ENCODE measurements around the gene PIN4.
A peak's percentile ranks its signal among the peaks of the same experiment; 100 is the strongest.

Gene PIN4

GRCh38 chrX:72201836-72202536 is 20.4 kb downstream of the PIN4 start:
- TF ChIP-seq CTCF (IDR thresholded peaks at IDR 0.05; ENCODE audit: low read depth, low read length, missing control alignments), result no peak
- H3K4me3 ChIP-seq (ENCODE audit: low read depth, low read length), result no peak overlapping the region
- in situ Hi-C loops (cut with HindIII; ENCODE audit: low sequenced_read_pairs), result no loop called here
- peak; percentile 33 for DNase-seq (ENCODE audit: low read depth)

GRCh38 chrX:72202792-72203401 is 21.3 kb downstream of the PIN4 start:
- no peak overlapping the region for H3K4me3 ChIP-seq (ENCODE audit: low read depth, low read length)
- in situ Hi-C loops (cut with HindIII; ENCODE audit: low sequenced_read_pairs), result no loop called here
- DNase-seq (ENCODE audit: low read depth), result no peak
- no peak for TF ChIP-seq CTCF (IDR thresholded peaks at IDR 0.05; ENCODE audit: low read depth, low read length, missing control alignments)

- TF ChIP-seq CTCF (IDR thresholded peaks at IDR 0.05; ENCODE audit: low read depth, low read length, missing control alignments), result no peak
- no peak for DNase-seq (ENCODE audit: low read depth)
- no peak overlapping the region for H3K4me3 ChIP-seq (ENCODE audit: low read depth, low read length)
- in situ Hi-C loops (cut with HindIII; ENCODE audit: low sequenced_read_pairs), result no loop called here
Measured at GRCh38 chrX:72203421-72203820, 21.9 kb downstream of the PIN4 start.

- in situ Hi-C loops (cut with HindIII; ENCODE audit: low sequenced_read_pairs), result no loop called here
- TF ChIP-seq CTCF (IDR thresholded peaks at IDR 0.05; ENCODE audit: low read depth, low read length, missing control alignments), result no peak
- DNase-seq (ENCODE audit: low read depth), result no peak
- no peak overlapping the region for H3K4me3 ChIP-seq (ENCODE audit: low read depth, low read length)
Measured at GRCh38 chrX:72205706-72206105, 24.1 kb downstream of the PIN4 start.

- no peak overlapping the region for H3K4me3 ChIP-seq (ENCODE audit: low read depth, low read length)
- no peak for DNase-seq (ENCODE audit: low read depth)
- in situ Hi-C loops (cut with HindIII; ENCODE audit: low sequenced_read_pairs), result no loop called here
- TF ChIP-seq CTCF (IDR thresholded peaks at IDR 0.05; ENCODE audit: low read depth, low read length, missing control alignments), result no peak
Measured at GRCh38 chrX:72207366-72207765, 25.8 kb downstream of the PIN4 start.

GRCh38 chrX:72208126-72208800 is 26.7 kb downstream of the PIN4 start:
- TF ChIP-seq CTCF (IDR thresholded peaks at IDR 0.05; ENCODE audit: low read depth, low read length, missing control alignments), result no peak
- H3K4me3 ChIP-seq (ENCODE audit: low read depth, low read length), result no peak overlapping the region
- in situ Hi-C loops (cut with HindIII; ENCODE audit: low sequenced_read_pairs), result no loop called here
- DNase-seq (ENCODE audit: low read depth), result no peak

Data from astrocyte of the cerebellum (primary cell).